Thoracic aorta (tissue), 2 donors: ENCODE results near the gene NECTIN1. TPM values are rescaled to one million over a fixed set of nuclear protein-coding genes. Genes with fewer than 3 reads are reported as not detected.

Experiments
- ATAC-seq: fragments of 150-250 bp; one replicate; pipeline ENCODE4 v1.8.0; 2017; ENCODE audit warnings: low read depth; ENCODE audit not compliant: insufficient number of reproducible peaks, low FRiP score
- DNase-seq: peaks from one replicate; pipeline ENCODE4 v3.0.0-alpha.2; 2020; ENCODE audit warnings: low spot score
- H3K27ac ChIP-seq, 2 donors: fragments of 200-600 bp; sonication (generic); 1 replicate in 1 of 2; 2 replicates in 1 of 2; pipeline ENCODE4 v1.5.1; 2016; ENCODE audit warnings: mild to moderate bottlenecking in 2 of 2, moderate library complexity in 2 of 2
- H3K27me3 ChIP-seq: fragments of 200-600 bp; sonication (generic); replicated peaks from 2 replicates; pipeline ENCODE4 v1.6.0; 2016; ENCODE audit warnings: mild to moderate bottlenecking; ENCODE audit not compliant: insufficient read depth
- H3K36me3 ChIP-seq: fragments of 200-600 bp; sonication (generic); one replicate; pipeline ENCODE4 v1.5.1; 2016
- H3K4me1 ChIP-seq, 2 donors: fragments of 200-600 bp; sonication (generic); 1 replicate in 1 of 2; 2 replicates in 1 of 2; pipeline versions ENCODE4 v1.5.1 to v1.6.0; 2016; ENCODE audit warnings: low read depth in 2 of 2, mild to moderate bottlenecking in 1 of 2; ENCODE audit not compliant: control insufficient read depth in 1 of 2
- H3K4me3 ChIP-seq: fragments of 200-600 bp; sonication (generic); 2 replicates; pipeline ENCODE4 v1.5.1; 2016; ENCODE audit warnings: mild to moderate bottlenecking
- H3K9me3 ChIP-seq: fragments of 200-600 bp; sonication (generic); 2 replicates; pipeline ENCODE4 v1.5.1; 2016
- total RNA-seq, 2 donors: library from RNA; depleted of rRNA; stranded (reverse); fragments of >200 nt; gene quantifications; one replicate each; pipeline versions ENCODE4 v1.1.0 to v1.2.3, GENCODE V29; 2016
- TF ChIP-seq, protein P1 (sequence below): fragments of 200-600 bp; sonication (generic); IDR thresholded peaks from one replicate; pipeline ENCODE4 v1.5.1; 2019; ENCODE audit warnings: antibody characterized with exemption

Gene NECTIN1
- total RNA-seq, 2 donors from 2014 or later: 4.2 to 4.4 TPM

DNA sequence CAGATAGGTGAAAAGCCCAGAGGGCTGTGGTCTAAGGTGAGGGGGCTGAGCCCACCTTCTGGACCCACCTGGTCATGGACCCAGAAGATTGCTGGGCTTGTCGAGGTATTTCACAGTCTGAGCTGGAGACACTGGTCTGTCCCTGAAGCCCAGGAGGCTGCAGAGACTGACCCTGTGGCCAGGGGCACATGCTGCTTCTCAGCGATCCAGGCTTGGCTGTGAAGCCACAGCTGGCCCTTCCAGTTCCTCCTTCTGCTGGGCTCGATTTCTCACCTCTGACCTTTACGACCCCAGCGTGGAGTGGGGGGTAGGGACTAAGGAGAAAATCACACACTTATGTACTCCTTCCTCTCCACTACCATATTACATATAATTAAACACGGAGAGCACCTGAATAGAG lies 88.5 kb downstream of the NECTIN1 start:
- ATAC-seq: no peak
- Histone ChIP-seq H3K9me3 (no peaks in the 10 kb centered on the region), H3K4me1 (no peaks in the 10 kb centered on the region), H3K4me3 (no peak overlapping the region), H3K27me3 (no peaks in the 10 kb centered on the region), H3K36me3 (no peaks in the 10 kb centered on the region), H3K27ac (no peak overlapping the region)
- TF ChIP-seq, protein P1, sequence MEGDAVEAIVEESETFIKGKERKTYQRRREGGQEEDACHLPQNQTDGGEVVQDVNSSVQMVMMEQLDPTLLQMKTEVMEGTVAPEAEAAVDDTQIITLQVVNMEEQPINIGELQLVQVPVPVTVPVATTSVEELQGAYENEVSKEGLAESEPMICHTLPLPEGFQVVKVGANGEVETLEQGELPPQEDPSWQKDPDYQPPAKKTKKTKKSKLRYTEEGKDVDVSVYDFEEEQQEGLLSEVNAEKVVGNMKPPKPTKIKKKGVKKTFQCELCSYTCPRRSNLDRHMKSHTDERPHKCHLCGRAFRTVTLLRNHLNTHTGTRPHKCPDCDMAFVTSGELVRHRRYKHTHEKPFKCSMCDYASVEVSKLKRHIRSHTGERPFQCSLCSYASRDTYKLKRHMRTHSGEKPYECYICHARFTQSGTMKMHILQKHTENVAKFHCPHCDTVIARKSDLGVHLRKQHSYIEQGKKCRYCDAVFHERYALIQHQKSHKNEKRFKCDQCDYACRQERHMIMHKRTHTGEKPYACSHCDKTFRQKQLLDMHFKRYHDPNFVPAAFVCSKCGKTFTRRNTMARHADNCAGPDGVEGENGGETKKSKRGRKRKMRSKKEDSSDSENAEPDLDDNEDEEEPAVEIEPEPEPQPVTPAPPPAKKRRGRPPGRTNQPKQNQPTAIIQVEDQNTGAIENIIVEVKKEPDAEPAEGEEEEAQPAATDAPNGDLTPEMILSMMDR: no peak
- DNase-seq: no peak

DNA sequence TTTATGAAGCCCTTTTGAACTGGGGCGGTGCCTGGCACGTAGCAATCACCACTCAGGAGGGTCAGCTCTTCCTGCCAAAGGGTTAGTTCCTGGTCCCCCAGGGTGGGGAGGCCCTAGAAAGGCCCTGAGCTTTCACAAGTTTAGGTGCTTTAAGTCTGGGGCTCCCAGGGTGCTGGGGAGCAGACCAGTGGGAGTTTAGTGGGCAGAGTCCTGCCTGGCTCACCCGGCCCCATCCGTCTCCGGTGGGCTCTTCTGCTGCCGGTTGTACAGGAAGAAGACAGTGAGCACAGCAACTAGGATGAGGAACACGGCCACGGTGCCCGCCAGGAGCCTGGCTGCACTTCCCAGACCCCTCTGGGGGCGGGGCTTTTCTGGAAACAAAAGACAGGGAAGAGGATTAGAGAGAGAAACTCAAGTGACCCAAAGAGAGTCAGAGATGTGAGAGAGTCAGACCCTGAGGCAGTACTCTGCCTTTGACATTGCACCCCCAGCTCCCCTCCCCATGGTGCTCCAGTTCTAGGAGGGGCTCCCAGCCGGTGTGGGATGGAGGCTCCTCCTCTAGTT lies 89.3 kb downstream of the NECTIN1 start:
- no peaks in the 10 kb centered on the region for H3K36me3 ChIP-seq
- TF ChIP-seq, protein P1: no peak
- DNase-seq (no peak), ATAC-seq (no peak)
- no peaks in the 10 kb centered on the region for H3K4me1 ChIP-seq
- H3K27ac ChIP-seq: no peak overlapping the region
- no peaks in the 10 kb centered on the region for H3K9me3 ChIP-seq
- no peaks in the 10 kb centered on the region for H3K27me3 ChIP-seq
- no peak overlapping the region for H3K4me3 ChIP-seq

DNA sequence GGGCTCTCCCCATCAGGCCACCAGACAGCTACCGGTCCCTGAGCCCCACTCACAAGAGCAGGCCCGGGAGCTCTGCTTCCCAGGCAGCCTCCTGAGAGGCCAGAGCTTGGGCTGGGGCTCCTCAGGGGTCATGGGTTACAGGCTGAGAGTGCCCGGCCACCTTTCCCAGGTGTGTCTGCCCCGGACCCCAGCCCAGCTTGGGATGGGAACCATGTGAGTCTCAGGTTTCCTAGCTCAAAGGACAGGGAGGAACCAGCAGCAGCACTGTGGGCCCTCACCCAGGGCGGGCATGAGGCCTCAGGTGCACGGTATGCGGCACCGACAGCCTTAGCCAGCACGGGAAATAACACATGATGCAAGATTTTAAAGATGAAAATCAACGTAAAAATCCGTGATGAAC lies 90.1 kb downstream of the NECTIN1 start:
- Histone ChIP-seq H3K4me3 (no peak overlapping the region), H3K27ac (no peak overlapping the region), H3K9me3 (no peaks in the 10 kb centered on the region), H3K4me1 (no peaks in the 10 kb centered on the region), H3K27me3 (no peaks in the 10 kb centered on the region), H3K36me3 (no peaks in the 10 kb centered on the region)
- TF ChIP-seq, protein P1: no peak
- DNase-seq: no peak
- ATAC-seq: no peak

DNA sequence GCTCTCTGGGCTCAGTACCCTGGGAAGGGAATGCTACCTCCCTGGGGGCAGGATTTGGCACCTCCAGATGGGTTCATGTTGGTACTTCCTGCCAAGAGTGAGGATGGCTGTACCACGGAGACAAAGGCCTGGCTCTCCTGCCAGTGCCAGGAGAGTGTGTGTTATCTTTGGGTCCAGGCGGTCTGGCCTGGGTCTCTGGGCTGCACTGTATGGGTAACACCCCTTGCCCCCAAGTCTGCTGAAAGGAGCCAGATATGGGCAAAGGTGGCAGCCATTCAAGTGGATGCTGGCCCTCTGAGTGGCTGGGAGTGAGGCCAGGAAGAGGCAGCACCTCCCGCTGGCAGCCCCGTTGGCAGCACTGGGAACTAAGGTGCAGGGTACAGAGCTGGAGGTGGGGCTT lies 91.5 kb downstream of the NECTIN1 start:
- Histone ChIP-seq H3K36me3 (no peaks in the 10 kb centered on the region), H3K27ac (no peak overlapping the region), H3K4me3 (no peak overlapping the region), H3K9me3 (no peaks in the 10 kb centered on the region), H3K27me3 (no peaks in the 10 kb centered on the region), H3K4me1 (no peaks in the 10 kb centered on the region)
- ATAC-seq (no peak), DNase-seq (no peak)
- TF ChIP-seq, protein P1: no peak

DNA sequence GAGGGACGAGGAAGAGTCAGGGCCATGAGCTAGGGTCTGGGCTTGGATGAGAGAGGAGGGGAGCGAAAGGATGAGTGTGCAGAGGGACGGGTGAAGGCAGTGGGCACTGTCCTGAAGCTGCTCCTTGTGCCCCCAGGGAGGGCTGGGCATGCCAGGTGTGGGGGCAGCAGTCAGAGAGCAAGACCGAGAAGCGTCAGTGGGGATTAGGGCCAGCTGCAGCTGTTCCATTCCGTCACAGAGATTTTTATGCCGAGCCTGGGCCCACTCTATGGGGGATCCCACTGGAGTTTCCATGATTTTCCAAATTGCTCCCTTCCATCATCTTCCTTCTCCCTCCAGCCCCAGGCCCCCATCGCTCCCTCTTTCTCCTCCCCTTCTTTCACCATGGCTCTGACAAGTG lies 93.2 kb downstream of the NECTIN1 start:
- DNase-seq (no peak), ATAC-seq (no peak)
- H3K36me3 ChIP-seq: no peaks in the 10 kb centered on the region
- TF ChIP-seq, protein P1: no peak
- H3K9me3 ChIP-seq: no peaks in the 10 kb centered on the region
- H3K27ac ChIP-seq: no peak overlapping the region
- H3K27me3 ChIP-seq: no peaks in the 10 kb centered on the region
- H3K4me3 ChIP-seq: no peak overlapping the region
- no peaks in the 10 kb centered on the region for H3K4me1 ChIP-seq
